Osteoblast (primary cell): Measurements from ENCODE around the gene AP3B2. TPM values are rescaled to one million over a fixed set of nuclear protein-coding genes. Genes with fewer than 3 reads are reported as not detected.
"Not testable (repeated sequence)": the region's sequence is repeated elsewhere in the genome, so short reads cannot be mapped to it uniquely, and the experiment has no call there.

Experiments
- DNase-seq: peaks from one replicate; pipeline ENCODE4 v3.0.0; 2011; ENCODE audit warnings: low spot score, mixed read lengths; ENCODE audit not compliant: insufficient read length; ENCODE audit errors: missing footprints
- H2AFZ ChIP-seq: 2 replicates; pipeline ENCODE4 v1.6.0; 2011; ENCODE audit warnings: mild to moderate bottlenecking, low read length
- H3K27ac ChIP-seq: 2 replicates; pipeline ENCODE4 v1.5.1; 2011; ENCODE audit warnings: mild to moderate bottlenecking, low read depth, low read length, moderate library complexity
- H3K27me3 ChIP-seq: 2 replicates; pipeline ENCODE4 v1.6.0; 2012; ENCODE audit warnings: mild to moderate bottlenecking, control low read depth, inconsistent platforms, low read length, moderate library complexity; ENCODE audit not compliant: insufficient read depth
- H3K36me3 ChIP-seq: 2 replicates; pipeline ENCODE4 v1.5.1; 2011; ENCODE audit warnings: mild to moderate bottlenecking, low read length, control low read depth, moderate library complexity; ENCODE audit not compliant: insufficient read depth
- H3K4me1 ChIP-seq: 2 replicates; pipeline ENCODE4 v1.5.1; 2011; ENCODE audit warnings: mild to moderate bottlenecking, low read length, control low read depth, moderate library complexity; ENCODE audit not compliant: insufficient read depth
- H3K4me2 ChIP-seq: 2 replicates; pipeline ENCODE4 v1.6.0; 2011; ENCODE audit warnings: mild to moderate bottlenecking, low read length; ENCODE audit not compliant: insufficient read depth
- H3K4me3 ChIP-seq: fragments of 200-600 bp; sonication (generic); 3 replicates; pipeline ENCODE4 v1.5.1; 2012; ENCODE audit warnings: mild to moderate bottlenecking, low read length, inconsistent platforms; ENCODE audit not compliant: insufficient read depth
- H3K79me2 ChIP-seq: 2 replicates; pipeline ENCODE4 v1.6.0; 2012; ENCODE audit warnings: mild to moderate bottlenecking, low read length, control low read depth, inconsistent platforms; ENCODE audit not compliant: insufficient read depth
- H3K9me3 ChIP-seq: 2 replicates; pipeline ENCODE4 v1.5.1; 2011; ENCODE audit warnings: low read depth, low read length, control low read depth
- H4K20me1 ChIP-seq: 2 replicates; pipeline ENCODE4 v1.6.0; 2012; ENCODE audit warnings: mild to moderate bottlenecking, low read length, control low read depth; ENCODE audit not compliant: insufficient read depth
- CTCF ChIP-seq: IDR thresholded peaks from 2 replicates; pipeline ENCODE4 v1.5.1; 2011; ENCODE audit warnings: mild to moderate bottlenecking, low read depth, low read length, moderate library complexity; ENCODE audit errors: extremely low read depth
- total RNA-seq: library from RNA; depleted of rRNA; stranded (reverse); fragments of >200 nt; gene quantifications from 2 replicates; pipeline ENCODE4 v1.2.3, GENCODE V29; 2012

Gene AP3B2
- total RNA-seq, 1 donor = 0.36 TPM

- H3K36me3 ChIP-seq = no peaks in the 10 kb centered on the region
- H3K79me2 ChIP-seq = no peaks in the 10 kb centered on the region
- no peaks in the 10 kb centered on the region for H3K27me3 ChIP-seq
- peak; percentile 49 for DNase-seq
- H3K9me3 ChIP-seq = no peaks in the 10 kb centered on the region
- no peak overlapping the region for H3K27ac ChIP-seq
- H4K20me1 ChIP-seq = no peaks in the 10 kb centered on the region
- no peak for TF ChIP-seq CTCF
- peaks cover 5% of the 10 kb centered on the region for H3K4me1 ChIP-seq
- H2AFZ ChIP-seq = no peak overlapping the region
- H3K4me3 ChIP-seq = no peak overlapping the region
- no peak overlapping the region for H3K4me2 ChIP-seq
Observed at GRCh38 chr15:82710926-82711490, 1.3 kb upstream of the AP3B2 start.

GRCh38 chr15:82710208-82710555 lies 507 bp upstream of the AP3B2 start:
- Histone ChIP-seq H3K36me3 (no peaks in the 10 kb centered on the region), H2AFZ (peak overlapping the region; percentile 67), H3K79me2 (no peaks in the 10 kb centered on the region), H3K27ac (no peak overlapping the region), H3K4me2 (peak overlapping the region; percentile 68), H3K27me3 (no peaks in the 10 kb centered on the region), H3K4me3 (peak overlapping the region; percentile 75), H4K20me1 (no peaks in the 10 kb centered on the region), H3K9me3 (no peaks in the 10 kb centered on the region), H3K4me1 (peaks cover 5% of the 10 kb centered on the region)
- no peak for DNase-seq
- TF ChIP-seq CTCF = no peak

- Histone ChIP-seq H3K36me3 (no peaks in the 10 kb centered on the region), H2AFZ (no peak overlapping the region), H3K79me2 (no peaks in the 10 kb centered on the region), H3K27me3 (no peaks in the 10 kb centered on the region), H3K4me2 (peak overlapping the region; percentile 68), H3K4me3 (peak overlapping the region; percentile 75), H3K27ac (no peak overlapping the region), H3K9me3 (no peaks in the 10 kb centered on the region), H3K4me1 (peaks cover 5% of the 10 kb centered on the region), H4K20me1 (no peaks in the 10 kb centered on the region)
- no peak for DNase-seq
- TF ChIP-seq CTCF = no peak
Observed at GRCh38 chr15:82709081-82709420, 624 bp downstream of the AP3B2 start.

- H3K79me2 ChIP-seq, H3K4me2 ChIP-seq, H3K9me3 ChIP-seq, H3K4me1 ChIP-seq, DNase-seq, H2AFZ ChIP-seq, H3K4me3 ChIP-seq, H3K27me3 ChIP-seq, H4K20me1 ChIP-seq, H3K27ac ChIP-seq, H3K36me3 ChIP-seq: not testable (repeated sequence)
Observed at GRCh38 chr15:82705856-82706255, 3.8 kb downstream of the AP3B2 start.
